IPS DF 19.7 (cell line): ENCODE results near the gene PLA2G4E.

ENCODE experiments used
- DNase-seq: peaks from one replicate; pipeline ENCODE4 v3.0.0-alpha.2; 2013; ENCODE audit warnings: low read depth, low spot score

PLA2G4E gene

DNA sequence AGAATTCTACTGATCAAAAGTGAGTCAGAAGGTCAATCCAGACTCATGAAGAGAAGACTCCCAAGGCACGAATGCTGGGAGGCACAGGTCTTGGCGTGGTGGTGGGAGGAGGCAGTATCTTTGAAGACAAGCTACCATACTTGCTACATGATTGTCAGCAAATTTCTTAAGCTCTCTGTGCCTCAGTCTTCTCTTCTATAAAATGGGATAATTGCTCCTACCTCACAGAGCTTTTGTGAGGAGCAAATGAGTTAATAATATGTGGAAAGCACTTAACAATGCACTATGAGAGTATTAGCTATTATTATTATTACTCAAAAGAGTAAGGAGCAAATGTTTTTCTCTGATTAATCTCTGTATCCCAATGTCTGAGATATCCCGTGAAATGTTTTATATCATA, 84.7 kb downstream of the PLA2G4E start:
- no peak for DNase-seq

- no peak for DNase-seq
Observed at GRCh38 chr15:41935566-41936020, 85.2 kb downstream of the PLA2G4E start.

DNA sequence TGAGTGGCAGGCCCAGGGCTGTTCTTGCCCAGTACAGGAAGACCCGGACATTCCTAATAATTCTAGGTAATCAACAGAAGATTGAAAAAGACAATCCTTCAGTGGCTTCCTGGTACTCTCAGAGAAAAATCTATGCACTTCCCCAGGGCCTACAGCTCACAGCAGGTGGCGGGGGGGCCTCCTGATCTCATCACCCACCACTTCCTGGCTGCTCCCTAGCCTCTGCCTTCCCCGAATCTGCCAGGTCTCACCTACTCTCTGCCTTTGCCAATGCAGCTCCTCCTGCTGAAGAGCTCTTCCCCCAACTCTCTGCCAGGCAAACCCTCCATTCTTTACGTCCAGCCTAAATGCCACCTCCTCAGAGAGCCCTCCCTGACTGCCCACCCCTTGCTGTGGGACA, 86.0 kb downstream of the PLA2G4E start:
- no peak for DNase-seq

- no peak for DNase-seq
Observed at GRCh38 chr15:41933771-41934170, 87.1 kb downstream of the PLA2G4E start.

DNA sequence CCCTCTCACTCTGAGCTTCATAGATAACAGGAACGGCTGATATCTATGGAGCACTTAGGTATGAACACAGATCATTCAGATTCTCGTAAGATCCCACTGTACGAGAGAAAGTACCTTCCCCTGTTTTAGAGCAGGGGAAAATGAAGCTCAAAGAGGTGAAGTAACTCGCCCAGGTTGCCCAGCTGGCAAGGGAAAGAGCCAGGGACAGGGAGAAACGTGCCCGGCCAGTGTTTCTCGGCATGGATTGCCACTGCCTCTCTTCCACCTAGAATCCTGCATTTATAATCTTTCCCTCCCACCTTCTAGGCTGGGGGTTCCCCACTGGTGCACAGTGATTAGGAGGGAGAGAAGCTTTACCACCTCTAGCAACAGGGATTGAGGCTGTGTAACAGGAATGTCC, 87.5 kb downstream of the PLA2G4E start:
- DNase-seq = no peak

- no peak for DNase-seq
Observed at GRCh38 chr15:41932511-41933289, 88.1 kb downstream of the PLA2G4E start.

DNA sequence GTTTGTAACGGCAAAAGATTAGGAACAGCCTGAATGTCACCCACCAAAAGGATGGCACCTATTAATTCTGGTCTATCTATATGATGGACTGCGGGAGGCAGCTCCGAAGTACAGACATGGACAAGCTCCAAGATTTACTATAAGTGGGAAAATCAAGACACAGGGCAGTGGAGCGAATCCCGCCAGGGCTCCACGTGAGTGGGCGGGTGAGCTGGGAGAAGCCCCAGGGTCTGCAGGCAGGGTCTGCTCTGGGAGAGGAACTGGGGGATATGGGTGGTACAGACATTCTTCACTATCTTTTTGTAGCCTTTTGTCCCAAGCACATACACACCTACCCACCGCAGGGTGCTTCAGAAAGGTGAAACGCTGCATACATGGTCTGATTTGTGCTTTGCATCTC, 88.7 kb downstream of the PLA2G4E start:
- DNase-seq = no peak
